GM21723 (cell line): ENCODE measurements around the gene MIER3.

Experiments
- ATAC-seq: cut with Tn5 transposase; IDR thresholded peaks from one replicate; pipeline ENCODE4 v1.9.1; 2021; ENCODE audit warnings: mild to moderate bottlenecking, moderate library complexity; ENCODE audit not compliant: unreplicated experiment

The MIER3 gene

DNA sequence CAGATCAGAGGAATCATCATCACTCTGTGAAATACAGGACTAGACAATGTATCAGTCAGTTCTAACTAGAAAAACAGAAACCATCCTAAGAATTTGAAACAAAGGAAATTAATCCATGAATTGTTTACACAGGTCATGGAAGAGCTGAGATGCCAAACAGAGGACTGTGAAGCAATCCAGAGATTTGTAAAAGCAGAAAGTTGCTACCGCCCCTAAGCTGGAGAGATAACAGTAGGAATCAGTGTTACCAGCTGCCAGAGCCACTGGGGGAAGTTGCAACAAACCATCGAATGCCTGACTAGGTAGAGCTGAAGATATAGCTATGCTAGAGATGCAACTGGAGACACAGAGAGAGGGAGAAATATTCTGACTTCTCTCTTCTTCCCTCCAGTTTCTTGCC, 10.4 kb upstream of the MIER3 start:
- no peak for ATAC-seq

- no peak for ATAC-seq
These were observed 9.8 kb upstream of the MIER3 start for GRCh38 chr5:56961746-56962145.

- no peak for ATAC-seq
These were observed 7.4 kb upstream of the MIER3 start for GRCh38 chr5:56959326-56959725.

DNA sequence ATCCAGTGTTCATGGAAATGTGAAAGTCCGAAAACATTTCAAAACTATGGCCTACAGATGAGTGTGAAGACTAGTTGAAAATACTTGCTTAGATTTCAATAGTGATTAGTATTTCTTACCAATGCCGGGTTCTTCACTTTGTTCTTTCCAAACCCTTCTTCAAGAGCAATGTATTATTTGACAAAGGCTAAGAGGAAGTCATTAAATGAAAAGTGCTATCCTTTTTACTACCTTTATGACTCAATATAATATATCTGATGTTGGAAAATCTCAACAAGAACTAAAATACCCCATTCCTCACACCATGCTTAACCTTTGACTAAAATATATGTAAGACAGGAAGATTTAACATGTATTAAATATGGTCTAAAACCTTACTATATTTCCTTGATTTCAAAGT, 6.7 kb upstream of the MIER3 start:
- no peak for ATAC-seq

DNA sequence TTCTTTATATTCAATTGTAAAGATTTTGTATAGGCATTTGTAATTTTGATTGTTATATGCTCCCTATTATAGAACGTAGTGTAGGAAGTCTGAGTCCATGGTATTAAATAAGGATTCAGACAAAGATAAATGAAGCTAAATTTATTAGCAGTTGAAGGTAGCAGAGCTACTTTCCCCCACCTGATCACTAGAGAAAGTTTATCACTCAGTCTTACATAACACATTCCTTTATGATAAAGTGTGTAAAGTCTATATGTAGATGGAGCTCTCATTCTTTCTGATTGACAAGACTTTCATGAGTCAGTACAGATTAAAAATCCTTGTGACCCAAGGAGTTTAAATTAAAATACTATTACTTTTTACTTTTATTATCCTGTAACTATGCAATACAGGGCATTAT, 2.3 kb upstream of the MIER3 start:
- no peak for ATAC-seq

DNA sequence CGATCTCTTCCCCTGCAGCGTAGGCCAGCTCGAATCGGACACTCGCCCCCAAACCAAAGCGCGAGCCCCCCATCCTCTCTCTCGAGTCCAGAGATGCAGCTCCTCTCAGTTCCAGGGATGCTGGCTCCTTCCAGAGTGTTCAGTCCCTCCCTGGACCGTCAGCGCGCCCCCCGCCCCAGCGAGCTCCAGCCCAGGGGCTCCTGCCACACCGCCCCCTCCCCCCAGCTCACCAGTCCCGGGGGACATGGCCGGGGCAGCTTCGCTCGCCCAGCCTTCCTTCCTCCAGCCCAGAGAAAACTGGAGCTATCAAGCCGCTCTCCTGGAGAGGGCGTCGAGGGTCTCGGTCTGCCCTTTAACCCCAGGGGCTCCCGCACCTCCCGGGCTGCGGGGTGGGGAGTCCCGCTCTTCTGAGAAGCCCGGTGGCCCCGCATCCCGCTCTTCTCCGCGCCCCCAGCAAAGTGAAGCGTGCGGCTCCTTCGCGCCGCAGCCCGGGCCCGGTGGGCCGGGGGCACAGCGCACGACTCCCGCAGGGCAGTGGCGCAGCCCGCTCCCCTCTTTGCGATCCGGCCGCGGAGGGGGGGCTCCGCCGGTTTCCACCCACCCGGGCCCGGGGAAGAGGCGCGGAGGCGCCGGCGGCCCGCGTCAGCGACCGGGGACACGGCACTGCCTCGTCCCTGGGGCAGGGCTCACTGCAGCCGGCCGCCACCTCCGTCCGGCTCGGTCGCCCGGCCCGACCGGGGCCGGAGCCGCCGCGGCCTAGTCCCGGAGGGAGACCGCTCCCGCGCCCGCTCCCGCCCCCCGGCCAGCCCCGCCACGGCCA, 587 bp downstream of the MIER3 start:
- peak; percentile 46 for ATAC-seq

DNA sequence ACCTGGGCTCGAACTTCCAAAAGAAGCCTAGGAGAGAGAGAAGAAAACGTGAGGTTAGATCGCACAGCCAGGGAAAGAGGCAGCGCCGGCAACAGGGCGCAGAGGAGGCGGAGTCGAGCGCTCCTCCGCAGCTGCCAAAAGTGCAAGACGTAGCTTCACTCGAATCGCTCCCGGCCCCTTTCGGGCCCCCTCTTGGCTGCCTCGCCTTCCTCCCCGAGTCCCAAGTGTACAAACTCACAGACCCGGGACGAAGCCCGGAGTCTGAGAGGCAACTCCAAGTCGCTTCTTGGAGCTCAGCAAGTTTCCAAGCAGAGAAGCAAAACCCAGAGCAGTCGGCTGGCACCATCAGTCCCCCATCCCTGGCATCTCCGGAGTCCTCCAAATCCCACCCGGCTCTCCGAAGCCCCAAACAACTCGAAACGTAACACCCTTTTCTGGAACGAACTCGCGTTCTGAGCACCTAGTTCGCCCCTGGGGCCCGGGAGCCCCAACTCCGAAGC, 1.2 kb downstream of the MIER3 start:
- ATAC-seq, result peak; percentile 58

DNA sequence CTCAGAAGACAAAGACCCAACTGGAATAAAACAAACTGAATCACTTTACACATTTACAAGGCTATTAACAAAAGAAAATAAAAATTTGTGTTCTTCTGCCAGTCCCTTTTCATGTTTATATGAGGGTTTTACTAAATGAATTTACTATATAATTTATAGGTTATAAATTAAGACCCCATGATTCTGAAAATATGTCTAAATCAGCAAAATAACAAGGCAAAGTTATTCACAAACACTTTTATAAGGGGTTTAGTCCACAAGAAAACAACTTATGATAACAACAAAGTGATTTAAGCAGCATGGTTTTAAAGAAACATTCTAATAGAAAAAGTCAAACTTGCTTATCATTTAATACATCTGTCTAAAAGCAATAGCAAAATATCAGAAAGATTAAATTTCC, 4.9 kb downstream of the MIER3 start:
- ATAC-seq, result no peak

DNA sequence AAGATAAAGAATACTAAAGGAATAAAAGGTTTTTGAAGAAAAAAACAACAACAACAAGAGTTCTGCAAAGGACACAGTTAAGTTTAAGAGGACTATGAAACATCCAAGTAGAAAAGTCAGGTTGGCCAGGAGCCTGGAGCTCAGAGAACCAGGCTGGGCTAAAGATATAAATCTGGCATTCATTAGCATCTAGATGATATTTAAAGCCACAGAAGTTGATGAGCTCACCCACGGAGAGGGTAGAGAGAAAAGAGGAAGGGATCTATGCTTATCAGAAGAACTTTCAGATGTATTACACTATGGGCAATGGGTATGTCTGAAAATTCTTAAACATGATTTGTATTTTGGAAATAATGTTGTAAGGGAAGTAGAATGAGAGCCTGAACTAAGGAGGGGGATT, 9.9 kb downstream of the MIER3 start:
- no peak for ATAC-seq

DNA sequence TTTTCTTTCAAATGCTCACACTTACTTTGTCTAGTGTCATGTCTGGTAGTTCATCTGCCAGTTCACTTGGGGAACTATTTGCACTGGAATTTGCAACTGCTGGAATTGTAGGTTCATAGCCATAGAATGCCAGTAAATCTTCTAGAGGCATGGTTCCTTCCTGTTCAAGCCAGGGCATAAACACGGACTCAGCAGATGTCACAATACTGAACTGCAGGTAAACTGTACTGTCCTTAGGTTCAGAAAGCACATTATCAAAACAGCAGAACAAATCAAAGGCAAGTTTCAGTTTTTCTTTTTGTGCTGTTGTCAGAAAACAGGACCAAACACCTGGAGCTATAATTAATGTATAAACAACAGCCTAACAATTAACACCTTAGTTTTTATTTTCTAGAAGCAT, 13.1 kb downstream of the MIER3 start:
- ATAC-seq, result no peak

GRCh38 chr5:56934325-56934724, 17.6 kb downstream of the MIER3 start:
- ATAC-seq, result no peak

GRCh38 chr5:56922922-56923321, 29.0 kb downstream of the MIER3 start:
- no peak for ATAC-seq

- ATAC-seq, result no peak
These were observed 31.8 kb downstream of the MIER3 start for GRCh38 chr5:56919942-56920662.

DNA sequence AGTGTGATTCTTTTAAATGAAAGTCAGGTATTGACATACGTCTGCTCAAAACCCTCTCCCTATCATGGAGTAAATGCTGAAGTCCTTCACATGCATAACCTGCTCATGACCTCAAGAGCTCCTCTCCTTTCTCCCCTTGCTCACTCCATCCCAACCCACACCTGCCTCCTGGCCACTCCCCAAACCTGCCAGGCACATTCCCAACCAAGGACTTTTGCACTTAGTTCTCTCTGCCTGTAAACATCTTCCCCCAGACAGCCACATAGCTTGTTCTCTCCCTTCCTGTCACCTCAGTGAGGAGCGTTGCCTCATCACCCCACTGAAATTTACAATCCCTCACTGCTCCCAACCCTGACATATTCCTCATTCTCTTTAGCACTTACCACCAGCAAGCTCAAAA, 33.9 kb downstream of the MIER3 start:
- ATAC-seq, result no peak

DNA sequence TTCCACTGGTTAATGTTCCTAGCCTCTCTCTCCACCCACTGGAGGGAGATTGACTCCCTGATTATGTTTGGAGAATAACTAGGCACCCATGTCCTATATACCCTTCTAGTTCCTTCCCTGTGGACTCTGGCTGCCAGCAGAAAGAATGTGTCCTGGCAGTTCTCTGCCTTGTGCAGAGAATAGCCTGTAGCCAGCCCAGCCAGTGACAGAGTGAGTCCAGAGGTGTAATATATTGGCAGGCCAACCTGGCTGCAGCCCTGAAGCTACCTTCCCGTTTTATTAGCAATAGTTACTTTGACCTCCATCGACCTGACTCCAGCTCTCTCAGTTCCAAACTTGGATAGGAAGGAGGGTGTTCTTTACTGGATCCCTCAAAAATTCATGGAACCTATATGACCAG, 34.4 kb downstream of the MIER3 start:
- no peak for ATAC-seq

DNA sequence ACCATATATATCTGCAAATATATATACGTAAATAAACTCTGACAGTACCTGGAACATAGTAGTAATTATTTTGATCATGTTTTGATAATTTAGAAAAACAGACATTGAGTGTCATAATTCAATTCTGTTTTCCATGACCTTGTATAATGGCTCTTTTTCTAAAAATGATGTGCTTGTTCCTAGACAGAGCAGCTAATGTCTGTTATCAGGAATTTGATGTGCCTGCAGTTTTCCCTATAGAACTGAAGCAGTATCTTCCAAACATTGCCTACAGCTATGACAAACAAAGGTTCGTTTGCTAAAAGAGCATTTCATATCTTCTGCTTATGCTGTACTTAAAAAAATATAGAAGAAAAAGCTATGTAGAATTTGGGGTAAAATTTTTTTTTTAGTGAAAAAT, 37.2 kb downstream of the MIER3 start:
- no peak for ATAC-seq

DNA sequence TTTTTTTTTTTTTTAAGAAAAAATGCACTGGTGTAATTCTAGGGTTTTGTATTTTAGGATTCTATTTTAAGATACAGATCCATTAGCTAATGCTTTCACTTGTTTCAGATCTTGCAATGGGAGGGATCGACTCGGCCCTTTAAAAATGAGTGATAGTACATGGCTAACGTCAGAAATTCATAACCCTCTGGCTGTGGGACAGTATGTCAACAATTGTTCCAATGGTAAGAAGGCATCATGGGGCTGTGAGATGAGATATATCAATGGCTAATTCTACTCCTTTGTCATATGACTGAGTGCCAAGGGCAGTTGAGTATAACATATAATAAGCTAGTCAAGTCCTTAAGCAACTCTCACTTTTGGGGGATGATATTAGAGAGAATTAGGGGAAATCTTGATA, 38.2 kb downstream of the MIER3 start:
- ATAC-seq, result no peak

- ATAC-seq, result peak; percentile 27
These were observed 41.5 kb downstream of the MIER3 start for GRCh38 chr5:56910210-56910965.

DNA sequence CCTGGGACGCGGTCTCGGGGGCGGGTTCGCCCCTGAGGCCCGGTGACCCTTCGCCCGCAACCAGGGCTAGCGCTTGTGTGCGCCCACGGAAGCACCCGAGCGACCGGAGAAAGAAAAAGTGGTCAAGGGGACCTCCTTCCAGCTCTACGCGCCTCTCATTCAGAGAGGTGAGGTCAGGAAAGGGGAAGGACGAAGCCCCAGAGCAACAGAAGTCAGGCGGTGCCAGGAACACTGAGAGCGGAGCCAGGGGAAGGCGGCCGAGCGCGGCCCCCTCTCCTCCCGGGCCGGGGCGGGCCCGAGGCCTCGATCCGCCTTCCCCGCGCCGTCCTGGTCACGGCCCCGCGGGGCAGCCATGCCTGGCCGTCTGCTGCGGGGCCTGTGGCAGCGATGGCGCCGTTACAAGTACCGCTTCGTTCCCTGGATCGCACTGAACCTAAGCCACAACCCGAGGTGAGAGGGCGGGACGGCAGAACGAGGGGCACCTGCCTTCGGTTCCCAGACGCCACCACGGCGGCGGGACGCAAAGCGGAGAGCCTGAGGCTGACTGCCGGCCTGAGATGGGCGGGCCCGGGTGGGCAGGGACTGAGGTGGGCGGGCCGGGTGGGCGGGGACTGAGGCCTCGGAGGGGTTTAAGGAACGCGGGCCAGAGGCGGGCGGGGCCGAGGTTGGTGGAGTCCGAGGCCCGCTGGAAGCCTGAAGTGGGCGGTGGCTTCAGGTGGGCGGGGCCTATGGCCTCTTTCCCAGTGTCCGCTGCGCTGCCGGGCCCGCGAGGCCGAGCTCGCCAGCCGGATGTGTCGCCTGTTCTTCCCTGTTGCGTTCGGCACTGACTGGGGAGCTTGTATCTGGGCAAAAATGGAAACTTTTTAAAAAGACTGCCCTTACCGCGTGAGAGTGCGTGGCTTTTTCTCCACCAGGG, 42.4 kb downstream of the MIER3 start, which contains the start of gene SETD9:
TSS of gene SETD9 (plus strand) at position 303 of the 916 bp plus-strand sequence. CDS start at position 353, 50 bp downstream.
- peak; percentile 87 for ATAC-seq

GRCh38 chr5:56908942-56909293, 43.0 kb downstream of the MIER3 start:
- ATAC-seq, result peak; percentile 50
